Fibroblast of mammary gland (primary cell): ENCODE data around the gene FRMD3.
A peak's percentile ranks its signal among the peaks of the same experiment; 100 is the strongest.

Experiments used
- DNase-seq: peaks from one replicate; pipeline ENCODE4 v3.0.0-alpha.2; 2010; ENCODE audit warnings: low read depth
- H3K4me3 ChIP-seq: 2 replicates; pipeline ENCODE4 v1.5.1; 2011; ENCODE audit warnings: low read depth, mild to moderate bottlenecking, low read length, moderate library complexity; ENCODE audit not compliant: control insufficient read depth
- TF ChIP-seq, protein P1 (sequence below): conservative IDR thresholded peaks from 2 replicates; pipeline ENCODE4 v1.5.1; 2011; ENCODE audit warnings: low read depth, low read length, inconsistent platforms; ENCODE audit not compliant: control insufficient read depth, insufficient read depth

FRMD3 gene

DNA sequence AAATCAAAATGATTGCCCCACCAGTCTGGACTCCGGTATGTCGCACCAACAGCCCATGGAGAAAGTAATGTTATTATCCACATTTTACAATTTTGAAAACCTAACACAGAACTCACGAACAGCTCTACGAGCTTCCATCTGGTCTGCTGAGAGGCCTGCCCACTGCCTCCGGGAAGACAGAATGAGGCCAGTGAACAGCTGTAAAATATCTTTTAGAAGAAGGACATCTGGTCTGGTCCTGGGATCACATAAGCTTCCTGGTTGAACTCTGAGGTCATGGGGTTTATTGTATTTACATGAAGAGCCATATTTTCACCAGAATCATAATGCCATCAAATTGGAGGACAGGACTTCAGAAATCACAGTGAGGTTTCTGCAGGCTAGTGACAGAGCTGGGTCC, 89.0 kb downstream of the FRMD3 start:
- no peak overlapping the region for H3K4me3 ChIP-seq
- no peak for DNase-seq
- TF ChIP-seq, protein P1, sequence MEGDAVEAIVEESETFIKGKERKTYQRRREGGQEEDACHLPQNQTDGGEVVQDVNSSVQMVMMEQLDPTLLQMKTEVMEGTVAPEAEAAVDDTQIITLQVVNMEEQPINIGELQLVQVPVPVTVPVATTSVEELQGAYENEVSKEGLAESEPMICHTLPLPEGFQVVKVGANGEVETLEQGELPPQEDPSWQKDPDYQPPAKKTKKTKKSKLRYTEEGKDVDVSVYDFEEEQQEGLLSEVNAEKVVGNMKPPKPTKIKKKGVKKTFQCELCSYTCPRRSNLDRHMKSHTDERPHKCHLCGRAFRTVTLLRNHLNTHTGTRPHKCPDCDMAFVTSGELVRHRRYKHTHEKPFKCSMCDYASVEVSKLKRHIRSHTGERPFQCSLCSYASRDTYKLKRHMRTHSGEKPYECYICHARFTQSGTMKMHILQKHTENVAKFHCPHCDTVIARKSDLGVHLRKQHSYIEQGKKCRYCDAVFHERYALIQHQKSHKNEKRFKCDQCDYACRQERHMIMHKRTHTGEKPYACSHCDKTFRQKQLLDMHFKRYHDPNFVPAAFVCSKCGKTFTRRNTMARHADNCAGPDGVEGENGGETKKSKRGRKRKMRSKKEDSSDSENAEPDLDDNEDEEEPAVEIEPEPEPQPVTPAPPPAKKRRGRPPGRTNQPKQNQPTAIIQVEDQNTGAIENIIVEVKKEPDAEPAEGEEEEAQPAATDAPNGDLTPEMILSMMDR = no peak

DNA sequence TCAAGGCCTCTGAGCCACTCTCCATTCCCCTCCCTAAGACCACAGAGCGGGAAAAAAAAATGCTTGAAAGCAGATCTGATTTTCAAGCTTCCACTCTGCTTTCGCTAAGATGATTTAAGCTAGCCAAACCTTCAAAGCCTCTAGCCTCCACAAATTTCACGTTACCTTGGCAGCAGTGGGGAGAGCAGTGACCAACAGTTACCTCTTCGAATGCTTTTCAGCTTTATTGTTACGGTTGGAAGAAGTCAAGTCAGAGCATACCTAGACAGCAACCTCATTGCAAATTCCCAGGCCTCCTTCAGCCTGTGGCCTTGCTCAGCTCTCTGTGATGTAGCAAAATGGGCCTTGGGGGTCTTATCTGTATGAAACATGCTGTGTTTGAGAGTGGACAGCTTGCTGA, 89.6 kb downstream of the FRMD3 start:
- DNase-seq = no peak
- TF ChIP-seq, protein P1 = no peak
- no peak overlapping the region for H3K4me3 ChIP-seq

DNA sequence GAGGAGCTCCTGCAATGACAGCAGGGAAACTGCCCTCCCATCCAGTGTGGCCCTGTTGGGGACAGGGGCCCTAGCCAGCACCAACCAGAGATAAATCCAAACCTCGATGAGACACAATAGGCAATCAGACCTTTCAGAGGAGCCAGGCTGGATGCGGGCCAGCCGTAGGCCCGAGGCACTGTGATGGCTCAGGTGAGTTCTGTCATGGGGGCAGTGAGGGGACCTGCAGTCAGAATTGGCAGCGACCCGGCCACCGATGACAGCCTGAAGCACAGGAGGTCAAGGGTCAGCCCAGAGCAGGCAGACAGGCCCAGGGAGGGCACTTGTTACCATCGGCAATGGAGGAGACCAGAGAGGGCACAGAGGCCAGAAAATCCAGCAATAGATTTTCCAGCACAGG, 90.8 kb downstream of the FRMD3 start:
- DNase-seq = no peak
- TF ChIP-seq, protein P1 = no peak
- H3K4me3 ChIP-seq = no peak overlapping the region

DNA sequence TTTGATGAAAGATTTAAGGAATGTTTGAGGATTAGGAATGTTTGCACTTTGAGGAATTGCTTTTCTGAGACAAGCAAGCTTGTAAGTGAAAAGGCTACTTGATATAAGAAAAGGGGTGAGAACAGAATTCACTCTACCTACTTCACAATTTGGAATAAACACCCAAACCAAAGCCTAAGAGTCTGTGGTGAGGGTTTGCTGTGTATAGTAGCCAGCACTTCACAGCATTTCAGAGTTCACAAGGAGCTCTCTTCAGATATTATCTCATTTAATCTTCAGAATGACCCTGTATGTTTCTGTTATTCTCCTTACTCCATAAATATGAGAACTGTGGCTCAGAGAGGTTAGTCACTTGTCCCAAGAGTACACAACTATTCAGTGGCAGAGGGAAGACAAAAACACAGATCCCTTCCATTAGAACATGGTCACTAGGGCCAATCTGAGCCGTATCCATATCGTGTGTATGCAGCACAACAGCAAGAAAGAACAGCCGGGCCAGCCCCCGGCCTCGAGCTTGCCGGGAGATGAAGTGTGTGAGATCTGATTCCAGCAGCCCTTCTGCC, 92.4 kb downstream of the FRMD3 start:
- DNase-seq = no peak
- TF ChIP-seq, protein P1 = no peak
- H3K4me3 ChIP-seq = no peak overlapping the region

DNA sequence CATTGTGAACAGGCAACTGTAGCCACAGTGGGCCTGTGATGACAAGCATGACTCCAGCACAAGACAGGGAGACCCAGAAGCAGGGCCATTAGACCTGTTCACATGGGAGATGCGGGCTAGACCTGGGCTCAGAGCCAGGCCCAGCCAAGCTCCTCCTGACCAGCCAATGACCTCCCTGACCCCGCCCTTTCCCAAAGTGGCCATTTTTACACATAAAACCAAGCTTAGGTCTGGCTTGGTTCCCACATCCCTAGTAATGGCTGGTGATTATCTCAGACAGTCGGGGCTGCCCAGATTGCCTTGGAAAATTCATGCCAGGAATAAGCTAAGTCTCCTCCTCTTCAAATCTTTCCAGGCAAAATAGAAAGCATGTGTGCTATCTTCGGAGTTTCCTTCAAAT, 94.1 kb downstream of the FRMD3 start:
- TF ChIP-seq, protein P1 = no peak
- H3K4me3 ChIP-seq = no peak overlapping the region
- peak; percentile 40 for DNase-seq

DNA sequence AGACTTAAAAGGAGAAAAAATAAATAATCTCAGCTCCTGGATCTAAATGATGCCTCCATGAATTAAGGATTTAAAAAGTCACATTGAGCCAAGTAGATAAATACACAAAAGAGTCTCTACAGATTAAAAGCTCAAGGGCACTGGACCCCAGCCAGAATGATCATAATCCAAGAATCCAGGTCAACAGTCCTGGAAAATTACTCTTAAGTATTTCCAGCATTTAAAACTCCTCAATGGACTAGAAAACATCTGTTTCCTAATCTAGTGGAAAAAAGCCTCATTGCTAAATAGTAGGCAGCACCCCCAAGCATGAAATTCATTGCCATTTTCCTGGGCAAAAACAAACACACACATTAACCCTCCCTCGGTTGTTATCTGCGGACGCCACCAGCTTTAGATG, 96.8 kb downstream of the FRMD3 start:
- no peak for DNase-seq
- TF ChIP-seq, protein P1 = no peak
- no peak overlapping the region for H3K4me3 ChIP-seq

DNA sequence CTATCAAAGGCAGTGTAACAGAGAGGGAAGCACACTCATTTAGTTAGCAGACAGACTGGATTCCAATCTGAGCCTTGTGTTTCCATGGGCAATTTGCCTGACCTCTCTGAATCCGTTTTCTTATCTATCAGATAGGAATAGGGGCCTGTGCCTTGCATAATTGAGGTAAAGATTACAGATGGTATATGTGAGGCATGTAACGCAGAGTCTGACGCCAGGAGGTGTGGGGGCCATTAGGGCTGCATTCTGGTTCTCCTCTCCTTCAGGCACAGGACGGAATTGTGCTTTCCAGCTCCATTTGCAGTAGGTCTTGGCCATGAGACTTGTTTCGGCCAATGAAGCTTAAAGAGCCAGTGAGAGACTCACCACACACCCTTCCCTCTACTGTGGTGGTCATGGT, 97.6 kb downstream of the FRMD3 start:
- TF ChIP-seq, protein P1 = no peak
- H3K4me3 ChIP-seq = no peak overlapping the region
- DNase-seq = no peak
